WTC11 (cell line): ENCODE results near the gene COPZ2.

Source experiments
- SMAD4 ChIP-seq: sonication (generic); formaldehyde crosslinking; IDR thresholded peaks from 2 replicates; pipeline ENCODE4 v1.8.0; 2022; ENCODE audit warnings: mild to moderate bottlenecking, missing genetic modification reagents
- ZNF263 ChIP-seq: sonication (generic); formaldehyde crosslinking; IDR thresholded peaks from 2 replicates; pipeline ENCODE4 v1.8.1; 2022; ENCODE audit warnings: low read depth, mild to moderate bottlenecking, moderate library complexity, missing genetic modification reagents
- TF ChIP-seq, protein P1 (sequence below): fragments of 250-450 bp; sonication (Bioruptor Pico); IDR thresholded peaks from 2 replicates; pipeline ENCODE4 v2.1.2; 2022; ENCODE audit warnings: mild to moderate bottlenecking, moderate library complexity
- TF ChIP-seq, protein P2 (sequence below): fragments of 200-600 bp; IDR thresholded peaks from 2 replicates; pipeline ENCODE4 v1.8.0; 2022; ENCODE audit warnings: antibody characterized with exemption

DNA sequence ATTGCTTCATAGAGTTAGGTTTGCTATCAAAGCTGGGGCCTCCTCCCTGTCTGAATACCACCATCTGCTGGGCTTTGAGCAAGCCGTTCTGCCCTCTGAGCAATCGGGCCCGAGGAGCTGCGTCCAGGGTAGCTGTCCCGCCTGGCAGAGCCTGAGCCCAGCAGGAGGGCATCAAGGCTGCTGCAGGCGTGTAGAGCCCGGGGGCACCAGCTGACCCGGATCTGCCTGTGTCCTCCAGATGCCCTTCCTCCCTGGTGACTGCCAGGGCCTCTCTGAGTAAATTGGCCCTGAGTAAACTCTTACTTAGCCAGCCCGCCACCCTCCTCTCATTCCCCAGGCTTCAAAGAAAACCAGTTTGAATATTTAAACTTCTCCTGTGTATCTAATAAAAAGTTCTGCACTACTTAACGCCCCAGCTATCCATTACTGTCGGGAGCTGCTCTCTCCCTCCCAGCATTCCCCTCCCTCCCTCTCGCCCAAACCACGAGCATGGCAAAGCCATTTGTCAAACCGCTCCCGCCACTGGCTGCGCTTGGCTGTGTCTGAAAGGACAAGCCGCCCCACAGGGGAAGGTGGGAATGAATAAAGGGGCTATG is 50.3 kb downstream of the COPZ2 start:
- TF ChIP-seq, protein P1, sequence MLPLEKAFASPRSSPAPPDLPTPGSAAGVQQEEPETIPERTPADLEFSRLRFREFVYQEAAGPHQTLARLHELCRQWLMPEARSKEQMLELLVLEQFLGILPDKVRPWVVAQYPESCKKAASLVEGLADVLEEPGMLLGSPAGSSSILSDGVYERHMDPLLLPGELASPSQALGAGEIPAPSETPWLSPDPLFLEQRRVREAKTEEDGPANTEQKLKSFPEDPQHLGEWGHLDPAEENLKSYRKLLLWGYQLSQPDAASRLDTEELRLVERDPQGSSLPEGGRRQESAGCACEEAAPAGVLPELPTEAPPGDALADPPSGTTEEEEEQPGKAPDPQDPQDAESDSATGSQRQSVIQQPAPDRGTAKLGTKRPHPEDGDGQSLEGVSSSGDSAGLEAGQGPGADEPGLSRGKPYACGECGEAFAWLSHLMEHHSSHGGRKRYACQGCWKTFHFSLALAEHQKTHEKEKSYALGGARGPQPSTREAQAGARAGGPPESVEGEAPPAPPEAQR, result no peak
- TF ChIP-seq SMAD4 (CRISPR knock-in tag) (no peak), ZNF263 (no peak)
- TF ChIP-seq, protein P2, sequence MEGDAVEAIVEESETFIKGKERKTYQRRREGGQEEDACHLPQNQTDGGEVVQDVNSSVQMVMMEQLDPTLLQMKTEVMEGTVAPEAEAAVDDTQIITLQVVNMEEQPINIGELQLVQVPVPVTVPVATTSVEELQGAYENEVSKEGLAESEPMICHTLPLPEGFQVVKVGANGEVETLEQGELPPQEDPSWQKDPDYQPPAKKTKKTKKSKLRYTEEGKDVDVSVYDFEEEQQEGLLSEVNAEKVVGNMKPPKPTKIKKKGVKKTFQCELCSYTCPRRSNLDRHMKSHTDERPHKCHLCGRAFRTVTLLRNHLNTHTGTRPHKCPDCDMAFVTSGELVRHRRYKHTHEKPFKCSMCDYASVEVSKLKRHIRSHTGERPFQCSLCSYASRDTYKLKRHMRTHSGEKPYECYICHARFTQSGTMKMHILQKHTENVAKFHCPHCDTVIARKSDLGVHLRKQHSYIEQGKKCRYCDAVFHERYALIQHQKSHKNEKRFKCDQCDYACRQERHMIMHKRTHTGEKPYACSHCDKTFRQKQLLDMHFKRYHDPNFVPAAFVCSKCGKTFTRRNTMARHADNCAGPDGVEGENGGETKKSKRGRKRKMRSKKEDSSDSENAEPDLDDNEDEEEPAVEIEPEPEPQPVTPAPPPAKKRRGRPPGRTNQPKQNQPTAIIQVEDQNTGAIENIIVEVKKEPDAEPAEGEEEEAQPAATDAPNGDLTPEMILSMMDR, result no peak
